IPS-NIHi11 (cell line): Measurements from ENCODE around the gene GOLT1A.

Experiments
- DNase-seq: peaks from one replicate; pipeline ENCODE4 v3.0.0; 2012; ENCODE audit warnings: mixed read lengths, low spot score

The GOLT1A gene

GRCh38 chr1:204218552-204218951, 4.8 kb upstream of the GOLT1A start:
- no peak for DNase-seq

DNA sequence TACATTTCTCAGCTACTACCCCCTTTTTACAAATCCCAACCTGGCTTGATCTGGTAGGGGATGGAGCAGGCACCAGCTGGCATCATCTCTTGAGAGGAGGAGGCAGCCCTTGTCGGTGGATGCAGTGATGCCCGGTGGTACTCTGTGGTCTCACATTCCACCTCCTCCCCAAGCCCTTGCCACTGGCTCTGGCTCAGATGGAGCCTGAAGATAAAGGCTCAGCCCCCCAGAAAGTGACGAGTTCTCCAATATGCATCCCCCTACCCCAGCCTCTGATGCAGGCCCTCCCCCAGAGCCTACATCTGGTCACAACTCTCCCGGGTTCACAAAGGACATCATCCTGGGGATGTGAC, 3.8 kb upstream of the GOLT1A start:
- no peak for DNase-seq

GRCh38 chr1:204216880-204217647, 3.3 kb upstream of the GOLT1A start:
- no peak for DNase-seq

DNA sequence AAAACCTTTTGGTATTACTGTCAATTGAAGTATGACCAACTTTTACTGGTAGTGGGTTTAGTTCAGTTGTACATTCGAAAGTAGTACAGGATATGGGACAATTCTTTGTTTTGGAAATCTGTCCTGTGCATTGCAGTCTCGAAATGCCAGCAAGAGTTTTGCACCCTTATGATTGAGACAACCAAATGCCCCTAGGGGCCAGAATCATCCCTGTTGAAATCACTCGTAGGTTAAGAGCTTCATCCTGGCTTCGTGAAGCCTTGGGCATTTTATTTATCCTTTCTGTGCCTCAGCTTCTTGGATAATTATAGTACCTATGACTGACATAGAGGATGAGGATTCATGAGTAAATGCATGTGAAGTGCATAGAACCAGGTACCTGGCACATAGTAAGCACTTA, 2.4 kb upstream of the GOLT1A start:
- DNase-seq: no peak

DNA sequence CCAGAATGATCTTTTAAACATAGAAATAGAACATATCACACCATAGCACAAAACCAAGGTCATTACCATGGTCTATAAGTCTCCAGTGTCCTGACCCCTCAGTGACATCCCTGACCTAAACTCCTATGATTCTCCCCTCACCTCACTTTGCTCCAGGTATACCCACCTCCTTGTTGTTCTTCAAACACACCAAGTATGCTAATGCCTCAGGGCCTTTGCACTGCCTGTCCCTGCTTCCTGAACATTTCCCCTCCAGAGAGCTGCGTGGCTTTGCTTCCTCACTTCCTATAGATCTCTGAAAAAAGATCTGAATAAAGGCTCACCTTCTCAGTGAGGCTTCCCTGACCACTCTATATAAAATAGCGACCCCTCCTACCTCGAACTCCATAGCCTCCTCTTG, 1.1 kb downstream of the GOLT1A start:
- DNase-seq: no peak

DNA sequence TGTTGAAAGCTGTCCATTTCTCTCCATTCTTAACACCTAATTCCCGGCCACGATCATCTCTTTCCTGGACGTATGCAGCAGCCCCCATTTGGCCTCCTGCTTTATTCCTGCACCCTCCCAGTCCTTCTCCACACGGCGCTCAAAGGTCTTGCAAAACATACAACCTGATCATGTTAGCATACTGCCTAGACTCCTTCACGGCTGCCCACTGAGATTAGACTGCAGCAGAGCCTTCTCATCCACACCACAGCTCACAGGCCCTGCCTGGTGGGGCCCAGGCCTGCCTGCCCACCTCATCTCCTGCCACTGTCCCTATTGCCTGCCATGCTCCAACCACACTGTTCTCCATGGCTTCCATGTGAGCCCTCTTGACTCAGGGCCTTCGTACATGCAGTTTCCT, 2.7 kb downstream of the GOLT1A start:
- no peak for DNase-seq

- peak; percentile 93 for DNase-seq
Measured at GRCh38 chr1:204207136-204207616, 6.6 kb downstream of the GOLT1A start.

GRCh38 chr1:204206121-204206520, 7.7 kb downstream of the GOLT1A start:
- DNase-seq: no peak

GRCh38 chr1:204205486-204205885, 8.3 kb downstream of the GOLT1A start:
- no peak for DNase-seq

DNA sequence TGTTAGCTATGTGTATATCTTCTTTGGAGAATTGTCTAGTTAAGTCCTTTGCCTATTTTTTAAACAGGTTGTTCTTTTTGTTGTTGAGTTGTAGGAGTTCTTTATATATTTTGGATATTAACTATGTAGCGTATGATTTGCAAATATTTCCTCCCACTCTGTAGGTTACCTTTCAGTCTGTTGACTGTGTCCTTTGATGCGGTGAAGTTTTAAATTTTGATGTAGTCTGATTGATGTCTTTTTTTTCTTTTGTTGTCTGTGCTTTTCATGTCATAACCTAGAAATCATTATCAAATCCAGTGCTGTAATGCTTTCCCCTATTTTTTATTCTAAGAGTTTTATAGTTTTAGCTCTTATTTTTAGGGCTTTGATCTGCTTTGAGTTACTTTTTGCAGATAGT, 8.8 kb downstream of the GOLT1A start:
- DNase-seq: no peak

- no peak for DNase-seq
Measured at GRCh38 chr1:204203206-204203767, 10.5 kb downstream of the GOLT1A start.

GRCh38 chr1:204202481-204202880, 11.3 kb downstream of the GOLT1A start:
- DNase-seq: no peak

GRCh38 chr1:204201348-204202040, 12.3 kb downstream of the GOLT1A start:
- no peak for DNase-seq

GRCh38 chr1:204199579-204199978, 14.2 kb downstream of the GOLT1A start:
- DNase-seq: no peak

DNA sequence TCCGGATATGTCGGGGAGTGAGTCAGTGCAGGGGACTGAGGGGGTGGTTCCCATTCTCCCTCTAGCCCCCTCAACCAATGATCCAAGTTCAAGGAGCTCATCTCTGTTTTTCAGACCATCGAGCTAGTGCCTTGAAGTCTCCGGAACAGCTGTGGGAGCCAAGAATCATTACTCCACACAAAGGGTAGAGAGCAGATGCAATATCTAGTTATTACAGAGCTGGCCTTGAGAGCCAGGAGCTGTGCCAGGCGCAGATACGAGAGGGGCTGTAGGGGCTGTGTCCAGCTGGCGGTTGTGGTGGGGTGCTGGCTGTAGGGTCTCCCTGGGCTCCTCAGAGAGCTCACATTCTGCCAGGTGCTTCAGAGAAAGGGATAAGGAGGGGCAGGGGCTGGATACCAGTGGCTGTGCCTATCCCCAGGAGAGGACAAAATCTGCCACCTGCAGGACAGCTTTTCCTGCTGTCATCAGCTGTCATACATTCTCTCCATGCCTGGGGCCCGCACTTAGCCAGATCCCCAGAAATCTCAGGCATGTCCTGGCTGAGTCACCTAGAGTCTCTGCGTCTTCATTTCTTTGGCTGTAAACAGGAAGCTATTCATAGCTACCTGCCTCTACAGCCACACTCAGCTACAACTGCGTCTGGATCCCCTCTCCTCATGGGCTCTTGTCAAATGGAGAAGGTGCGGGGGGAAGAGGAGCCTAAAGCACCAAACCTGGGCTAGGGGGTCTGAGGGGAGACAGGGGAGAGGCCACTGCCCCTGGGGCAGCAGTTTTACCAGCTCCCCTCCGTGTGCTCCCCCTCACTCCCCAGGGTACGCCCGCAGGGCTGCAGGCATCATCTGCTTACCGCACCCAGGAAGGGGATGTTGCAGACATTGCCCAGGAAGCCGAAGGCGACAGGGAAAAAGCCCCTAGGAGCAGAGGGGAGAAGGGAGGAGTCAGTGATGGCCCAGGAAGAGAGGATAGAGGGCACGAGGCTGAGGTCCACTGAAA, 15.1 kb downstream of the GOLT1A start:
- DNase-seq: peak; percentile 53

DNA sequence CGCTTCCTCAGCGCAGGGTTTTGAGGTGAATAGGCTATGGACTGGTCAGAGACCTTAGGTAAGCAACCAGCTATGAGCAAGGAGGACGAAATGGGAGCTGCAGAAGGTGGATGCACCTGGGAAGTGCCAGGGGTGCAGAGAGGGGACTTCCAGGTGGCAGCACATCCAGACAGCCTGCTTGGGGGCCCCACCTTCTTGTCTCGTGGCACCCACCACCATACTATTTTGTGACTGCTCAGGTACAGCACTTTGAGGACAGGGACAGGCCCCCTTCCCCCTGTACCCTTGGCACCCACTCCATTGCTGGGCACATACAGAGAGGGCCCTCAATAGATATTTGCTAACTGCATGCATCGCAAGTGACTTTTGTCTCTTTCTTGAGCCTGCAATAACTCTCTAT, 16.7 kb downstream of the GOLT1A start:
- DNase-seq: no peak

DNA sequence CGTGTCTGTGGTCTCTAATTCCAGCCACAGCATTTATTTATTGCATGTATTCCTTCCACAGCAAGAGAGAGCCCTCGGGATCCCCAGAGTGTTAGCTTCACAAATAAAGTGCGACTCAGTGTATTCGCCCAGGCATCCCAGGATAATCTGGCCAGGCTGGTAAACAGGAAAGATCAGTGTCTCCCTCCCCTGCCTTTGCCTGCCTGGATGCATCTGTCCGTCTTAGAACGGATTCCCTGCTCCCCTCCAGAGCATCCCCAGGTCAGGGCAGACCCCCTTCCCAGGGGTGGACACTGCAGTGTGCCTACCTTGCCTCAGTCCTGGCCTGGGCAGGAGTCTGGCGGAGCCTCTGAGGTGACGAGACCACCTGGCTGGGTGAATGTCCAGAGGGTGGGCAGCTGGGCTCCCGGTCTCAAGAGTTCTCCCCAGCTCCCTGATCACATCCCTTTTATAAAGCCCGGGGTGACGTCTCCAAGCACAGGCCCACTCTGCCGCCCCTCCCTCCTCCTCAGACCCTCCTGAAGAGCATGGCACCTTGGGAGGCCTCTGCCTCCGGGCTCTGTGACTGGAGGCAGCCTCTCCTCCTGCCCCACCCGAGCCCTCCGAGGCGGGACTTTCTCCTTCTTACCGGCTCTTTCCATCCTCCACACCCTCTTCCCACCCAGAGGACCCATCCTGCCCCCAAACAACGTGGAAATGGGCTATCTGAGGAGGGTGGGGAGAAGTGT, 17.6 kb downstream of the GOLT1A start, which contains the start of gene KISS1:
Gene KISS1, minus strand, starts transcription at position 424 of the 728 bp plus-strand sequence. CDS start 3,615 bp downstream, outside the sequence.
- DNase-seq: no peak

DNA sequence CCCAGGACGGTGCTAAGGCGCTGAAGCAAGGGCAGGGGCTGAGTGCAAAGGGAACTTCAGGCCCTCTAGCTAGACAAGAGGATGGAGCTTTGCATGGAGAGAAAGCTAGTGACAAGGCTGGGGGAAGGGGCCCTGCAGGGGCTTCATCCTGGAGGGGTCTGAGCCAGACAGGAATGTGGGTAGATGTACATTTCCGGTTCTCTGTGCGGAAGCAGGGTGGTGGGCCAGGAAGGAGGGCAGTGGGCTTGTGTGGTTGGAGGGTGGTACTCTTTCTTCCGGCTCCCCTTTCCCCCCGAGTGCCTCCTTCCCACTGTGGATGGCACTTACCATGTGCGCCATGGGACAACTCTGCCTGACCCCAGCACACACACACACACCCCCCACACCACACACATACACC, 19.0 kb downstream of the GOLT1A start:
- no peak for DNase-seq

DNA sequence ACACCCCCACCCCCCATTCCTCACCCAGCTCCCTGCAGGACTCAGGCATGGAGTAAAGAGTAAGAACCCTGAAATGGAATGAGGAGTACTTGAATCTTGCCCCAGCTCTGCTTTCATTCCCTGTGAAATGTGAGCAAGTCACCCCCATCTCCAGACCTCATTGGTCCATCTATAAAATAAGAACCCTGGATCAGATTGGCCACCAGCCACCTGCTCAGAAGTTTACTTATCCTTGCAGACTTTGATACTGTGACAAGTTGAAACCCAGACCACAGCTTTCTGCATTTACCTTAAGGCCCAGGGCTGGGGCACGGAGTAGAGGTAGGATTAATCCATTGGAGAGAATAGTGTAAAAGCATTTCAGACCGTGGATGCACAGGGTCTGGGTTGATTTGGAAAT, 19.7 kb downstream of the GOLT1A start:
- no peak for DNase-seq

DNA sequence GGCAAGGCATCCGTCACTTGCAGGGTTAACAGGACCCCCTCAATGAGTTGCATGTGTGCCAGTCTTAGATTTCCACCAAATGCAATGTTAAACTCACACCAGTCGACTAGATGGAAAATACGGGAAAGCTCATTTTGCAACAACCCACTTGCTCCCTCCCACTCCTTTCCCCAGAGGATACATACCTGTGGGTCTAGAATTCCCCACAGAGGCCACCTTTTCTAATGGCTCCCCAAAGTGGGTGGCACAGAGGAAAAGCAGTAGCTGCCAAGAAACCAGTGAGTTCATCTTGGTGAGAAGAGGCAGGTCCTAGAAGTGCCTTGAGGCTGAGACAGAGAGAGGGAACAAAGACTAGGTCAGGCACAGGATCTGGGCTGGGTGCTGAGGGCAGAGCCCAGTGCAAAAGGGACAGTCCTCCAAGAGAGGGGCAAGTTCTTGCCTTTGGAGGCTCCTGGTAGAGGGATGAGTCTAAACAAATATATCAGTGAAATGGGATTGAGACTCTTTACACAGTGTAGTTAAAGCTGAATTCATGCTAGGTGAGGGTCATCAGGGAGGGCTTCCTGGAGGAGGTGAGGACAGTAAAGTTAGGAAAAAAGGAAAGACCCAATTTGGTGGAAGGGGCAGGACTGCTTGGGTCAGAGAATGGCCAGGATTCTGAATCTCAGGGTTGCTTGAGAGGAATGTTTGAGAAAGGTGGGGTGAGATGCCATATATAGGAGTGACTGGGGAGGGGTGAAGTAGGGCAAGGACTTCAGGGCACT, 21.0 kb downstream of the GOLT1A start:
- no peak for DNase-seq
